Fibroblast of lung (primary cell): ENCODE results near the gene SLC17A2. TPM values are rescaled to one million over a fixed set of nuclear protein-coding genes. Genes with fewer than 3 reads are reported as not detected.

Experiments used
- DNase-seq, 2 donors: peaks; one replicate each; pipeline versions ENCODE4 v3.0.0 to v3.0.0-alpha.2; 2010; ENCODE audit warnings: low read depth in 2 of 2
- H2AFZ ChIP-seq: 2 replicates; pipeline ENCODE4 v1.5.1; 2012; ENCODE audit warnings: low read length, control low read depth, inconsistent platforms
- H3K27ac ChIP-seq: 2 replicates; pipeline ENCODE4 v1.5.1; 2011; ENCODE audit warnings: low read length, control low read depth; ENCODE audit not compliant: insufficient read depth
- H3K27me3 ChIP-seq: 2 replicates; pipeline ENCODE4 v1.5.1; 2011; ENCODE audit warnings: mild to moderate bottlenecking, low read length; ENCODE audit not compliant: control insufficient read depth, insufficient read depth
- H3K36me3 ChIP-seq: 2 replicates; pipeline ENCODE4 v1.5.1; 2011; ENCODE audit warnings: low read length; ENCODE audit not compliant: control insufficient read depth, insufficient read depth
- H3K4me1 ChIP-seq: 2 replicates; pipeline ENCODE4 v1.5.1; 2011; ENCODE audit warnings: low read length; ENCODE audit not compliant: control insufficient read depth, insufficient read depth; ENCODE audit errors: extremely low read depth
- H3K4me2 ChIP-seq: 2 replicates; pipeline ENCODE4 v1.5.1; 2011; ENCODE audit warnings: low read length, control low read depth; ENCODE audit not compliant: insufficient read depth; ENCODE audit errors: extremely low read depth
- H3K4me3 ChIP-seq, 4 experiments: fragments of 200-600 bp in 1 of 4; sonication (generic) in 1 of 4; replicated peaks in 1 of 4; 2 replicates each; pipeline ENCODE4 v1.5.1; 2011 to 2016; ENCODE audit warnings: low read length in 4 of 4, low read depth in 3 of 4, mild to moderate bottlenecking in 3 of 4, control low read depth in 2 of 4, inconsistent platforms in 1 of 4, mixed read lengths in 1 of 4; ENCODE audit not compliant: insufficient read depth in 1 of 4; ENCODE audit errors: control extremely low read depth in 1 of 4
- H3K79me2 ChIP-seq: 2 replicates; pipeline ENCODE4 v1.5.1; 2012; ENCODE audit warnings: mild to moderate bottlenecking, low read length, inconsistent platforms; ENCODE audit not compliant: control insufficient read depth, insufficient read depth
- H3K9ac ChIP-seq: 2 replicates; pipeline ENCODE4 v1.5.1; 2011; ENCODE audit warnings: mild to moderate bottlenecking, low read length, control low read depth; ENCODE audit not compliant: insufficient read depth
- H3K9me3 ChIP-seq: 2 replicates; pipeline ENCODE4 v1.5.1; 2012; ENCODE audit warnings: low read depth, low read length; ENCODE audit not compliant: control insufficient read depth, insufficient read depth
- H4K20me1 ChIP-seq: 2 replicates; pipeline ENCODE4 v1.5.1; 2011; ENCODE audit warnings: low read length; ENCODE audit not compliant: control insufficient read depth, insufficient read depth; ENCODE audit errors: extremely low read depth
- EZH2 ChIP-seq: IDR thresholded peaks from 2 replicates; pipeline ENCODE4 v1.5.1; 2012; ENCODE audit warnings: low read length, control low read depth, mild to moderate bottlenecking; ENCODE audit errors: missing control alignments
- polyA plus RNA-seq, 2 donors: library from polyadenylated mRNA; depleted of rRNA in 1 of 2; stranded (reverse) in 1 of 2; unstranded in 1 of 2; fragments of >200 nt; gene quantifications; 2 replicates each; pipeline ENCODE4 v1.2.1, GENCODE V29; 2011 to 2012; ENCODE audit warnings: missing spikeins in 1 of 2
- total RNA-seq: library from RNA; depleted of rRNA; stranded (reverse); fragments of >200 nt; gene quantifications from 2 replicates; pipeline ENCODE4 v1.2.1, GENCODE V29; 2014
- TF ChIP-seq, protein P1 (sequence below), 2 donors: IDR thresholded peaks in 1 of 2; conservative IDR thresholded peaks in 1 of 2; 1 replicate in 1 of 2; 2 replicates in 1 of 2; pipeline ENCODE4 v1.5.1; 2011 to 2012; ENCODE audit warnings: low read length in 2 of 2, control low read depth in 1 of 2, inconsistent platforms in 1 of 2, low read depth in 1 of 2, mild to moderate bottlenecking in 1 of 2

SLC17A2 gene
- total and polyA plus RNA-seq, 2 donors (not counting 1 experiment from before 2014, with no cell fraction given): not detected

DNA sequence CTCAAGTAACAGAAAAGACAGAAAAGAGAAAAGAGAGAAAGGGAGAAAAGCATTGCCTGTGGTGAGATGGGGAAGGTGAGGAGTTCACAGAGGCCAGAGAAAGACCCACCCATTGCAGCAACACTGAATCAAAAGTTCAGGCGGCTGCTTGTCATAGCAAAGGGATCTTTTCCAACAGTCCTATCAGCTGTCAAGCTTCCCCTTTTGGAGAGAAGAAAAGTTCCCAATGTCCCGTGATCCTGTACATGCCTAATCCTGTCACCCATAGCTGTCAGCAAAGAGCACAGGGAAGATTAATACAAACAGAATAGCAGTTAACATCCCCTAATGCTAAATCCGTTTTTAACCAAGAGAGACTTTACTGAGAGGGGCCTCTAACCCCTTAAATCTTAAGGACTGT lies 23.2 kb upstream of the SLC17A2 start:
- Histone ChIP-seq H3K4me2 (no peak overlapping the region), H3K36me3 (no peaks in the 10 kb centered on the region), H3K4me1 (no peaks in the 10 kb centered on the region), H2AFZ (no peak overlapping the region), H3K4me3 (no peak overlapping the region), H4K20me1 (no peaks in the 10 kb centered on the region), H3K79me2 (no peaks in the 10 kb centered on the region), H3K9me3 (no peaks in the 10 kb centered on the region), H3K27me3 (no peaks in the 10 kb centered on the region), H3K9ac (no peak overlapping the region), H3K27ac (no peak overlapping the region)
- DNase-seq: no peak
- no peak for TF ChIP-seq EZH2
- TF ChIP-seq, protein P1, sequence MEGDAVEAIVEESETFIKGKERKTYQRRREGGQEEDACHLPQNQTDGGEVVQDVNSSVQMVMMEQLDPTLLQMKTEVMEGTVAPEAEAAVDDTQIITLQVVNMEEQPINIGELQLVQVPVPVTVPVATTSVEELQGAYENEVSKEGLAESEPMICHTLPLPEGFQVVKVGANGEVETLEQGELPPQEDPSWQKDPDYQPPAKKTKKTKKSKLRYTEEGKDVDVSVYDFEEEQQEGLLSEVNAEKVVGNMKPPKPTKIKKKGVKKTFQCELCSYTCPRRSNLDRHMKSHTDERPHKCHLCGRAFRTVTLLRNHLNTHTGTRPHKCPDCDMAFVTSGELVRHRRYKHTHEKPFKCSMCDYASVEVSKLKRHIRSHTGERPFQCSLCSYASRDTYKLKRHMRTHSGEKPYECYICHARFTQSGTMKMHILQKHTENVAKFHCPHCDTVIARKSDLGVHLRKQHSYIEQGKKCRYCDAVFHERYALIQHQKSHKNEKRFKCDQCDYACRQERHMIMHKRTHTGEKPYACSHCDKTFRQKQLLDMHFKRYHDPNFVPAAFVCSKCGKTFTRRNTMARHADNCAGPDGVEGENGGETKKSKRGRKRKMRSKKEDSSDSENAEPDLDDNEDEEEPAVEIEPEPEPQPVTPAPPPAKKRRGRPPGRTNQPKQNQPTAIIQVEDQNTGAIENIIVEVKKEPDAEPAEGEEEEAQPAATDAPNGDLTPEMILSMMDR (conservative IDR thresholded peaks at IDR 0.05 in 1 of 2, IDR thresholded peaks at IDR 0.05 in 1 of 2; ENCODE audit: low read depth in 1 of 2, low read length in 2 of 2): no peak

DNA sequence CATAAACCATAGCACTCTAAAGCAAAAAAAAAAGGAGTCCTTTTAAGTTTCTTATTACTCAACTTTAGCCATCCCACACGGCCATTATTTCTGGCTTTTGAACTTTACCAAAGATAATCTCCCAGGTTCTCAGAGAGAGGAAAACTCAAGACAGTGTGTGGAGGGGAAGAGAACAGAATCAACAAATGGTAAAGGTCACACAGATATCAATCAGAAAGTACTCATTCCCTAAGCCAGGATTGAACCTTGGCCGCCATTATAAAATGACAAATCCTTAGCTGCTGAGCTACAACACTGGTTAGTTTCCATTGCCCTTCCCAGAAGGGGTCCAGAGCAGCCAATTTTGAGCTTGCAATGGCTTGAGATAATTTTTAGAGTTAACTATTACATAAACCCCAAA lies 22.0 kb upstream of the SLC17A2 start:
- no peak for TF ChIP-seq EZH2
- TF ChIP-seq, protein P1 (conservative IDR thresholded peaks at IDR 0.05 in 1 of 2, IDR thresholded peaks at IDR 0.05 in 1 of 2; ENCODE audit: low read depth in 1 of 2, low read length in 2 of 2): no peak
- H3K27me3 ChIP-seq: no peaks in the 10 kb centered on the region

DNA sequence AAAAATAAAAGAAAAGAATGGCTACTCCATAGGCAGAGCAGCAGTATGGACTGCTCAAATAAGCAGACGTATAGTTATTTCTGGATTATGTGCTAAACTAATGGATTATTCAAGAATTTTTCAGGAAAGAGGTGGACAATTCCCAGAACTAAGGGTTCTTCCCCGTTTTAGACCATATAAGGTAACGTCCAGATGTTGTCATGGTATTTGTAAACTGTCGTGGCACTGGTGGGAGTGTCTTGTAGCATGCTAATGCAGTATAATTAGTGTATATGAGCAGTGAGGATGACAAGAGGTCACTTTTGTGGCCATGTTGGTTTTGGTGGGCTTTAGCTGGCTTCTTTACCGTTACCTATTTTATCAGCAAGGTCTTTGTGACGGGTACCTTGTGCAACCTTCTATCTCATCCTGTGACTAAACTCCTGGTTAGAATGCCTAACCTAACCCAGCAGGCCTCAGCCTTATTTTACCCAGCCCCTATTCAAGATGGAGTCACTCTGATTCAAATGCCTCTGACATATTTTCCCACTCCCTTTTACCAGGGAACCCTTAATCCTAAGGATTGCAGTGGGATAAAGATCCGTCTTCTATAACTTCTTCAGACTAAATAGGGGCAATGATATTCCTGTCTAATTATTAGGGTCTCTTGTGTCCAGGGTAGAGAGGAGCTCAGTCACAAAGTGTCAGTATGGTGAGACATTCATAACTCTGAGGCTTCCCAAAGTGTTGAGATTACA lies 21.0 kb upstream of the SLC17A2 start:
- no peaks in the 10 kb centered on the region for H3K4me1 ChIP-seq
- H3K27ac ChIP-seq: no peak overlapping the region
- no peaks in the 10 kb centered on the region for H3K79me2 ChIP-seq
- H3K4me2 ChIP-seq: no peak overlapping the region
- TF ChIP-seq EZH2: no peak
- TF ChIP-seq, protein P1 (conservative IDR thresholded peaks at IDR 0.05 in 1 of 2, IDR thresholded peaks at IDR 0.05 in 1 of 2; ENCODE audit: low read depth in 1 of 2, low read length in 2 of 2): no peak
- H3K9ac ChIP-seq: no peak overlapping the region
- no peak for DNase-seq
- H3K9me3 ChIP-seq: no peaks in the 10 kb centered on the region
- no peaks in the 10 kb centered on the region for H4K20me1 ChIP-seq
- no peaks in the 10 kb centered on the region for H3K27me3 ChIP-seq
- no peaks in the 10 kb centered on the region for H3K36me3 ChIP-seq
- H2AFZ ChIP-seq: no peak overlapping the region
- H3K4me3 ChIP-seq: no peak overlapping the region

More for the DNA sequence above, 22.0 kb upstream of the SLC17A2 start:
- DNase-seq: no peak
- no peaks in the 10 kb centered on the region for H4K20me1 ChIP-seq
- no peaks in the 10 kb centered on the region for H3K36me3 ChIP-seq
- no peak overlapping the region for H3K9ac ChIP-seq
- H3K27ac ChIP-seq: no peak overlapping the region
- no peaks in the 10 kb centered on the region for H3K4me1 ChIP-seq
- H2AFZ ChIP-seq: no peak overlapping the region
- H3K9me3 ChIP-seq: no peaks in the 10 kb centered on the region
- H3K4me3 ChIP-seq: no peak overlapping the region
- no peaks in the 10 kb centered on the region for H3K79me2 ChIP-seq
- H3K4me2 ChIP-seq: no peak overlapping the region
